ENCODE data around the gene SLC41A2.

DNA sequence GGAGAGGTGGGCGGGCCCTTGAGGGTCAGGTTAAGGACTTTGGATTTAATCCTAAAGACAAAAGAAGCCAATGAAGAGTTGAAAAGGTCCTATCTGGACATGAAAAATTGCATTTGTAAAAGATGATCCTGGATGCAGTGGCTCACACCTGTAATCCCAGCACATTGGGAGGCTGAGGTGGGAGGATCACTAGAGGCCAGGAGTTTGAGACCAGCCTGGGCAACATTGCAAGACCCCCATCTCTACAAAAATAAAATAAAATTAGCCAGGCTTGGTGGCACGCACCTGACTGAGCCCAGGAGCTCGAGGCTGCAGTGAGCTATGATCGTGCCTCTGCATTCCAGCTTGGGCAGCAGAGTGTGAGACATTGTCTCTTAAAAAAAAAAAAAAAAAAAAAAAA, 2.4 kb upstream of the SLC41A2 start:
- TF ChIP-seq ISL1 (CRISPR knock-in tag; IDR thresholded peaks at IDR 0.05) (no peak), SNAI2 (CRISPR knock-in tag; IDR thresholded peaks at IDR 0.05) (no peak), ZFP3 (CRISPR knock-in tag; IDR thresholded peaks at IDR 0.05) (no peak), TOX (CRISPR knock-in tag; IDR thresholded peaks at IDR 0.05; ENCODE audit: borderline replicate concordance) (no peak), ZFP30 (CRISPR knock-in tag; IDR thresholded peaks at IDR 0.05) (no peak), ESRRG (CRISPR knock-in tag; IDR thresholded peaks at IDR 0.05) (no peak), ARNTL (CRISPR knock-in tag; IDR thresholded peaks at IDR 0.05; ENCODE audit: borderline replicate concordance, low read depth) (no peak), RARB (CRISPR knock-in tag; IDR thresholded peaks at IDR 0.05) (no peak), BACH2 (CRISPR knock-in tag; IDR thresholded peaks at IDR 0.05; ENCODE audit: borderline replicate concordance) (no peak)
- TF ChIP-seq, protein P1, sequence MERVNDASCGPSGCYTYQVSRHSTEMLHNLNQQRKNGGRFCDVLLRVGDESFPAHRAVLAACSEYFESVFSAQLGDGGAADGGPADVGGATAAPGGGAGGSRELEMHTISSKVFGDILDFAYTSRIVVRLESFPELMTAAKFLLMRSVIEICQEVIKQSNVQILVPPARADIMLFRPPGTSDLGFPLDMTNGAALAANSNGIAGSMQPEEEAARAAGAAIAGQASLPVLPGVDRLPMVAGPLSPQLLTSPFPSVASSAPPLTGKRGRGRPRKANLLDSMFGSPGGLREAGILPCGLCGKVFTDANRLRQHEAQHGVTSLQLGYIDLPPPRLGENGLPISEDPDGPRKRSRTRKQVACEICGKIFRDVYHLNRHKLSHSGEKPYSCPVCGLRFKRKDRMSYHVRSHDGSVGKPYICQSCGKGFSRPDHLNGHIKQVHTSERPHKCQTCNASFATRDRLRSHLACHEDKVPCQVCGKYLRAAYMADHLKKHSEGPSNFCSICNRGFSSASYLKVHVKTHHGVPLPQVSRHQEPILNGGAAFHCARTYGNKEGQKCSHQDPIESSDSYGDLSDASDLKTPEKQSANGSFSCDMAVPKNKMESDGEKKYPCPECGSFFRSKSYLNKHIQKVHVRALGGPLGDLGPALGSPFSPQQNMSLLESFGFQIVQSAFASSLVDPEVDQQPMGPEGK (CRISPR knock-in tag; IDR thresholded peaks at IDR 0.05; ENCODE audit: borderline replicate concordance), result no peak
- TF ChIP-seq, protein P2, sequence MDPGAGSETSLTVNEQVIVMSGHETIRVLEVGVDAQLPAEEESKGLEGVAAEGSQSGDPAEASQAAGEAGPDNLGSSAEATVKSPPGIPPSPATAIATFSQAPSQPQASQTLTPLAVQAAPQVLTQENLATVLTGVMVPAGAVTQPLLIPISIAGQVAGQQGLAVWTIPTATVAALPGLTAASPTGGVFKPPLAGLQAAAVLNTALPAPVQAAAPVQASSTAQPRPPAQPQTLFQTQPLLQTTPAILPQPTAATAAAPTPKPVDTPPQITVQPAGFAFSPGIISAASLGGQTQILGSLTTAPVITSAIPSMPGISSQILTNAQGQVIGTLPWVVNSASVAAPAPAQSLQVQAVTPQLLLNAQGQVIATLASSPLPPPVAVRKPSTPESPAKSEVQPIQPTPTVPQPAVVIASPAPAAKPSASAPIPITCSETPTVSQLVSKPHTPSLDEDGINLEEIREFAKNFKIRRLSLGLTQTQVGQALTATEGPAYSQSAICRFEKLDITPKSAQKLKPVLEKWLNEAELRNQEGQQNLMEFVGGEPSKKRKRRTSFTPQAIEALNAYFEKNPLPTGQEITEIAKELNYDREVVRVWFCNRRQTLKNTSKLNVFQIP (CRISPR knock-in tag; IDR thresholded peaks at IDR 0.05; ENCODE audit: borderline replicate concordance, low read depth), result no peak

All from SK-N-SH treated with all-trans-retinoic acid at 6 μM for 48 hours (cell line).